IPS DF 4.7 (cell line): ENCODE data around the gene MATN1.

Experiments
- DNase-seq: peaks from one replicate; pipeline ENCODE4 v3.0.0-alpha.2; 2013; ENCODE audit warnings: low spot score; ENCODE audit errors: extremely low read depth

Gene MATN1

GRCh38 chr1:30719406-30720270 lies 3.7 kb downstream of the MATN1 start:
- DNase-seq, result no peak

GRCh38 chr1:30718636-30719405 lies 4.6 kb downstream of the MATN1 start:
- DNase-seq, result no peak

GRCh38 chr1:30718091-30718635 lies 5.2 kb downstream of the MATN1 start:
- no peak for DNase-seq

- DNase-seq, result no peak
These were observed 6.7 kb downstream of the MATN1 start for GRCh38 chr1:30716646-30717045.

- no peak for DNase-seq
These were observed 7.5 kb downstream of the MATN1 start for GRCh38 chr1:30715886-30716285.

GRCh38 chr1:30715216-30715615 lies 8.2 kb downstream of the MATN1 start:
- DNase-seq, result no peak

- no peak for DNase-seq
These were observed 8.8 kb downstream of the MATN1 start for GRCh38 chr1:30714536-30715090.

GRCh38 chr1:30714025-30714424 lies 9.4 kb downstream of the MATN1 start:
- DNase-seq, result no peak

- DNase-seq, result no peak
These were observed 10.1 kb downstream of the MATN1 start for GRCh38 chr1:30713311-30713710.

- DNase-seq, result no peak
These were observed 10.8 kb downstream of the MATN1 start for GRCh38 chr1:30712583-30712982.

GRCh38 chr1:30710407-30710806 lies 13.0 kb downstream of the MATN1 start:
- no peak for DNase-seq

GRCh38 chr1:30708361-30708728 lies 15.0 kb downstream of the MATN1 start:
- no peak for DNase-seq

GRCh38 chr1:30707412-30708360 lies 15.7 kb downstream of the MATN1 start:
- DNase-seq, result no peak

GRCh38 chr1:30706528-30706927 lies 16.9 kb downstream of the MATN1 start:
- no peak for DNase-seq

- DNase-seq, result no peak
These were observed 17.7 kb downstream of the MATN1 start for GRCh38 chr1:30705698-30706097.

- no peak for DNase-seq
These were observed 18.4 kb downstream of the MATN1 start for GRCh38 chr1:30704765-30705509.

GRCh38 chr1:30704271-30704670 lies 19.1 kb downstream of the MATN1 start:
- no peak for DNase-seq

- DNase-seq, result no peak
These were observed 20.6 kb downstream of the MATN1 start for GRCh38 chr1:30702823-30703222.

GRCh38 chr1:30701258-30701633 lies 22.1 kb downstream of the MATN1 start:
- DNase-seq, result no peak

GRCh38 chr1:30700528-30701257 lies 22.7 kb downstream of the MATN1 start:
- no peak for DNase-seq
